Stromal cell of bone marrow (primary cell): ENCODE data around the gene CYP2U1.

ENCODE experiments used
- DNase-seq: peaks from one replicate; pipeline ENCODE4 v3.0.0-alpha.2; 2012; ENCODE audit warnings: low read depth

CYP2U1 gene

DNA sequence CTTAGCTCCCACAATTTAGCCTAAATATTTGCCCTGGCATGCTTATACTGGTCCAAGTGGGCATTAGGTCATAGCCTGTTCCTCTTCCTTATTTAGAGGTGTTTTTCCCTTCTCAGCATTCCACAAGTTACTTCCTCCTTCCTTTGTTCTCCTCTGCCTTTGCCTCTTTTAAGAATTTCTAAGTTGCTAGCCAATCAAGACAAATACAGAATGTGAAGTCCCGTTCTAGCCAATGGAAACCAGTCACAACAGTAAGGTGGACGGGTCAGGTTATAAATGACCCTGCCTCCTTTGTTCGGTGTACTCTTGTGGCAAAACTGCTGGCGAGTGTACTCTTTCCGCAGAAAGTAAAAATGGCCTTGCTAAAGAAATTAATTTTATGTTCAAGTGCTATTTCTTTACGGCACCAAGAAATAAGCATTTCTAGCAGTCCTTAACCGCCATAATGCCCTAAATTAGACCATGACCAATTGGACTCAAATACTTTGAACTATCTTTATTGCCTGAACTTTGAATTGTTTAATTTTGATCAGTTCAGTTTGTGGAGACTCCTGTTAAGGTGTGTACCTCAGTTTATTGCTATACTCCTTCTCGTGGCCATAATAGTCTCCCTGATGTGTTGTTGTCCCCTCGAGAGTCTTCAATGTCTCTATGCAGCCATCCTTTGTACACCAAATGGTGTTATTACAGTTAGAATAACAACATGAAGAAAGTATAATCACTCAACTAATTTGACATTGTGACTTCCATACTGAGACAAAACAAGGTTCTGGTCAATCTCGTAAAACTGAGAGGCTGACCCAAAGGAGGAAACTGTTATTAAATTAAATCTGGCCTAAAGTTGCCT is 56.8 kb downstream of the CYP2U1 start:
- no peak for DNase-seq

DNA sequence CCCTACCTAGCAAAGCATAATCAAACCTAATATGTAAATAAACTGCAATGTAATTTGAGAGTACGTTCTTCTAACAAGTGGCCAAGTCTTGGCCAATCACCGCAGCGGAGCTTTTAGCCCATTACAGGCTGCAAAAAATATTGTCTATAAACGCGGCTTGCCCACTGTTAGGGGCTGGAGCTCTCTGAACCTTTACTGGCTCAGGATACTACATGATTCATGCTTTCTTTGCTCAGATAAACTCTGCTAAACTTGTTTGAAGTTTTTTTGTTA is 57.4 kb downstream of the CYP2U1 start:
- DNase-seq, result no peak

DNA sequence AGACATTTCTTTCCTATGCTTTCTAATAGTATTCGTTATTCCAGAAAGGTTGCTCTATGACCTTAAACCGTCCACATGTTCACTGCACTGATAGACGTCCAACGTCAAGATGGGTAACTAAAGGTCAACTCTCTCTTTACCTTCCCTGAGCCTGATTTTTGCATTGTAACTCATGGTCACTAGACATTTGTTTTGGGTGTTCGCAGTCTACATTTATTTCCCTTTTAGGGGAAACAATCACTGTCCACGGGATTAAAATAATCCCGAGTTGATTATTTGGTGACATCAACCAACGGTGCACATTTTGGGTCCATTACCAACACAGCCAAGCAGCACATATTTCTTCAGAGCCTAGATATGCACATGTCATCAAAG is 57.8 kb downstream of the CYP2U1 start:
- no peak for DNase-seq

DNA sequence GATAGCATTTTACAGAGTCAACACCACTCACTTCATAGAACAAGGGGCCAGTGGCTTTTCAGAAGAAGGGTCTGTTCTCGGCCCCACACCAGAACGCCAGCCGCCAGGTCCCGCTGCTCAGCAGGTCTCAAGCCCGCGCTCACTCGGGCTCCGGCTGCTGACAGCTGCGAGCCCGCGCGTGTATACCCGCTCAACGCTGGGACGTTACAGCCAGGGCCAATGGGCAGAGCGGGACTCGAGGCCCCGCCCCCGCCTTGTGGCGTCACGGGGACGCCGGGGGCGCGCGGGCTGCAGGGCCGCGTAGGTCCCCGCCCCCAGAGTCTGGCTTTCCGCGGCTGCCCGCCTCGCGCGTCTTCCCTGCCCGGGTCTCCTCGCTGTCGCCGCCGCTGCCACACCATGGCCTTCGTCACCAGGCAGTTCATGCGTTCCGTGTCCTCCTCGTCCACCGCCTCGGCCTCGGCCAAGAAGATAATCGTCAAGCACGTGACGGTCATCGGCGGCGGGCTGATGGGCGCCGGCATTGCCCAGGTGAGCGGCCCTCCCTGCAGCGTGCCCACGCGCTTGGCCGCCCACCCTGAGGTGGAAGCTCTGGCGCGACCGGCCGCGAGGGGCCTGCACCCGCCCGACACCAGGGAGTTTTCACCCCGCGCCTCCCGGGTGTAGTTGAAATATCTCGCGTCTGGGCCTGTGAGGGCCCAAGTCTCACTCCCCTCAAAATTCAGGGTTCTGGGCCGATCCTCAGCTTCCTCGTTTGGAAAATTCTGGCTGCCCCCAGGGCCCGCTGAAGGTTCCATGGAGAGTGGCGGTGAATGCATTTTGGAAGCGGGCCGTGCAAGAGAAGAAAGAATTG is 58.4 kb downstream of the CYP2U1 start, which contains the start of gene HADH:
TSS of gene HADH (plus strand) at position 353 of the 850 bp plus-strand sequence. CDS start at position 397, 44 bp downstream.
- DNase-seq, result peak; percentile 84

DNA sequence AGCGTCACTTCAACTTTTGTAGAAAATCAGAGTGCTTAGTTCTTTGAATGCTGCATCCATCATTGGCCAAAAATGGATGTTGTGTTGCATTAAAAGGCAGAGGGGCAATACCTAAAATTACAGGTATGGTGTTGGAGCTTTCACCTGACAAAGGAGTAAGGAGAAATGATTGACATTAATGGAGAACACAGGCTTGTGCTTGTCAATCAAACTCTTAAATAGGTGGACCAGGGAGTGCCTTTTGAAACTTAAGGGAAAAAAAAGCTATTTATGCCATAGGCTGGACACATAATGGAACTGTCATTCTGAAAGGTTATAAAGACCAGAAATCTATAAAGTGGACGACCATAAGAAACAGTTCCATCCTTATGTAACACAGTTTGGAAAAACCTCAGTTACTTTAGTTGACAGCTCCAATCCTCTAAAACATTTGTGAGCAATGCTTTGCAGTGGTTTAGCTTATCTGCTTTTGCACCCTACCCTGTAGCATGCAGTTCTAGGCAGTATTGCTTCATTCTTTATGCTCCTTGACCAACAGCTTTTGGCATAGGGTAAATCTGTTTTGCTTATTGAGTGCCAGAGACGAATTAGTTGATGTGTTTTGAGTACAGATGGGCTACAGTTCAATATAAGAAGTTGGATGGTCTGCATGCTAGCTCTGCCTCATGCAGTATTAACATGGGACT is 60.7 kb downstream of the CYP2U1 start:
- DNase-seq, result no peak

DNA sequence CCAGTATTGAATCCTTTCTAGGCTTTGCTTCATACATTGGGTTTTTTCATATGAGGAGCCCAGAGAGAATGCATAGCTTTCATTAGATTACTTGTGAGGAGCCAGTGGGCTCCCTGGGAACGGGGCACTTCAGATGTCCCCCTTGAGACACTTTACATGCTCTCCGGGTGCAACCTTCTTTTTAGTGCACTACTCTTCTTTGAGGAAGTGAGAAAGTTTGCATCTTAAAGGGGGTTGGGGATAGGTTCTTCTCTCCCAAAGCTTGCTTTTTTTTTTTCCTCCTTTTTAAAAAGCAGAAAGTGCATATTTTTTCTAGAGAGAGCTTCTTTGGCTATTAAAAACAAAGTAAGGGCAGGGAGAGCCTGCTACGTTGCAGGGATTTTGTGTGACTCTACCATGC is 62.6 kb downstream of the CYP2U1 start:
- DNase-seq, result no peak

DNA sequence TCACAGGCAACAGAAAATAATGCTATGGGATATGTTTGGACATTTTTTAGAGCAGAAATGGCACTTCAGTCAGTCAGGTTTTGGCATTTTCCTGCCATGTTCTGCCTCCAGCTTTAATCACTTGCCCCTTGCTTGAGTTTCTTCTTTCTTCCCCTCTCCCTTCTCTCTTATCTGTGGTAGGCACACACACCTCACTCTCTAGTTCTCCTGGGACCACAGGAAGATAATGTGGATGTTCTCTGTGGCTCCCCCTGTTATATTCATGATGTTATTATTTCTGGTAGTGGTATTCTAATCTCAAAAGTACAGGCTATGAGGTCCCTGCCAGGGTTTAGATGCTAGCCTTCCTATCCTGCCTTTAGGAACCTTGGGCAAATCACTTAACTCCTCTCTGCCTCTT is 63.5 kb downstream of the CYP2U1 start:
- DNase-seq, result no peak

DNA sequence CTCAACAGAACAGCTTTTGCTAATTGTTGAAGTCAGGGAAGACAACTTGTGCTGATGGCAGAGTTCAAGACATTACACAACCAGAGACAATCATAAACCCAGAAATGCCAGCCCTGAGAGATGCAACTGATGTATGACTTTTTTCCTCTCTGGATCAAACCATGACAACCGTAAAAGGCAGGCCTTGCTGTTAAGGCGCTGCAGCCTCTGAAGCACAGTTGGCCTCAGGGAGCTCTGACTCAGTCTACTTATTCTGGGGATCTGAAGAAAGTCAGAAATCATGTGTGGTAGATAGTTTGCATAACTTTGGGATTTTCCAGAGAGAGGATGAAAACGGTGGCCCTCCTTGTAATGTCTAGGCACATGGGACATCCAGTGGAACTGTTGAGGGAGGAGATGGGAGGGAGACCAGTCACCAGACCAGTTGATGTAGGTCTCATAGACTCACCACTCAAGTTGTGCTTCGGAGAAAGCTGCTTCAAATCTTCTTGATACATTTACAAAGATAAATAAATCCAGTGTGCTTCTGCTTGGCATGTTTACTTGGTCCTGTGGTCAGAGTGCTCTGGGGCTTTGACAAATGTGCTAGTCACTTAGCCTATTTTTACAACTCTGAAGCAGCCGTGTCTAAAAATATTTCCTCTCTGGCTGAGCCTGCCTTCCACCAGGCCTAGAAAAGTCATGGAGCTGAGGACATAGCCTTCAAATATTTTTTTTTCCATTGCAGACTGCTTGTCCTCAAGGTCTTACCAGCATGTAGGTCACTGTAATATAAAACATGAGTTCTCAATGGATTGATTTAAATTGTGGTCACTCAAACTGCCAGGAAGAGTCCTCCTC is 65.8 kb downstream of the CYP2U1 start:
- peak; percentile 76 for DNase-seq

DNA sequence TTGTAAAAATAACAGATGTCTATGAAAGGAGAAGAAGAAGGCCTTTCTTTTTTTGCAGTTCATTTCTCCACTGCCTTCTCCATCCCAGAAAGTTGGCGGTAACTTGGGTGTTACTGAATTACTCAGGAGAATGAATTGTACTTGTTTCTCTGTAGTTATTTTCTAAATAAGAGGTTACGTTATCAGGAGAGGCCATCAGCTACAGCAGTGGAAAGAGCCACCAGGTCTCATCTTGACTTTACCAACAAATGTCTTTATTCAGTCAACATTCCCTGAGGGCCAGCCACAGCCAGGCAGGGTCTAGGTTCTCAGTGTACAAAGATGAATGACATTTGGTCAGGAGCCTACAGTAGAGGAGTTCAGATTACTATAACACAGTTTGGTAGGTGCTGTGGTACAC is 66.4 kb downstream of the CYP2U1 start:
- DNase-seq, result no peak

DNA sequence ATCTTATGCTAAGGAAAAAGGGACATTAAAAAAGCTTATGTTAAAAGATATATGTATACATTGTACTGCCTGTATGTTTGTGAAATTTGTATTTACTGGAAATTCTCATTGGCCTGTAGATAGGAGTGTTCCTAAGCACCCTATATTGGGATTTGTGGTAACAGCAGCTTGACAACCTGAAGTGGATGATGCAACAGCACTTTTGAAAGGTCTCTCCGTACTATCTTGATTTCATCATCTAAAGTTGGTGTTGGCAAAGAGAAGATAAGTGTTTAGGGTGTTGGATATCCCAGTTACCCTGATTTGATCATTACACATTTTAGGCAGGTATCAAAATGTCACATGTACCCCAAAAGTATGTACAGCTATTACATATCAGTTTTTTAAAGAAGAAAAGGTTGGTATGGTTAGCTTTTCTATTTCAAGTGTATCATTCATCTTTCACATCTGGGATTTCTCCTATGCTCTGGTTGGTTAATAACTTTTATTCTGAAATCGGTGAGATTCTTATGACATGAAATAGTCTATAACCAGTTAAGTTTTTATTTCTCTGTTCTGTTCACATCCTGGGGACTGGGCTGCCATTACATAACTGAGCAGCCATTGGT is 68.7 kb downstream of the CYP2U1 start:
- no peak for DNase-seq

DNA sequence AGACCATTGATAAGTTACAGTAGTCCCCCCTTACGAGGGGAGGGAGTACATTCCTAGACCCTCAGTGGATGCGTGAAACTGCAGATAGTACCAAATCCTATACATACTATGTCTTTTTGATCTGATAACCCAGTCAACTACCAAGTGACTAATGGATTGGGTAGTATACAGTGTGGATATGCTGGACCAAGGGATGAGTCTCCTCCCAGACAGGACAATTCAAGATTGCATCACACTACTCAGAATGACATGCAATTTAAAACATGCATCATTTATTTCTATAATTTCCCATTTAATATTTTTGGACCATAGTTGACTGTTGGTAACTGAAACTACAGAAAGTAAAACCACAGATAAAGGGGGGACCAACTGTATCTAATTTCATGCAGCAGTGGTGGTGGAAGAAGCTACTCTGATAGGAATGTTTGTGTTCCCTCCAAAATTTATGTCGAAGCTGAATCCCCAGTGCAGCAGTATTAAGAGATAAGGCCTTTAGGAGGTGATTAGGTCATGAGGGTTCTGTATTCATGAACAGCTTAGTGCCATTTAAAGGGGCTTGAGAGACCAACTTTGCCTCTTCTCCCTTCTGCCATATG is 70.3 kb downstream of the CYP2U1 start:
- no peak for DNase-seq
